Measurements from ENCODE around the gene APCDD1. TPM values are rescaled to one million over a fixed set of nuclear protein-coding genes. Genes with fewer than 3 reads are reported as not detected.

The APCDD1 gene
- total RNA-seq, 3 donors from 2014 or later (not counting 1 experiment from before 2014, with no cell fraction given) = 0.13 TPM; not detected in 2

- WGBS (ENCODE audit: insufficient coverage) = 30% methylated on average over 19 of the region's 20 CpGs
Observed at GRCh38 chr18:10482985-10483949, 28.8 kb downstream of the APCDD1 start.

GRCh38 chr18:10485475-10485874 is 31.0 kb downstream of the APCDD1 start:
- TF ChIP-seq CTCF (IDR thresholded peaks at IDR 0.05) = no peak
- Histone ChIP-seq H3K4me3 (ENCODE audit: low read length) (no peak overlapping the region), H3K9me3 (ENCODE audit: control insufficient read depth, insufficient read depth, low read length) (no peaks in the 10 kb centered on the region), H3K4me1 (ENCODE audit: control insufficient read depth, insufficient read depth, low read length) (peaks cover 19% of the 10 kb centered on the region), H3K27me3 (ENCODE audit: control insufficient read depth, insufficient read depth, low read length) (no peaks in the 10 kb centered on the region), H3K36me3 (ENCODE audit: control insufficient read depth, insufficient read depth, low read length) (no peaks in the 10 kb centered on the region), H3K27ac (ENCODE audit: low read length) (no peak overlapping the region)
- ATAC-seq (no peak), DNase-seq (no peak)
- no peak overlapping the region for H3K4me3 Mint-ChIP-seq
- peaks cover 4 to 11% of the 10 kb centered on the region in 2 donors for H3K4me1 Mint-ChIP-seq
- intact Hi-C loops (cut with micrococcal nuclease) = no loop called here
- H3K36me3 Mint-ChIP-seq = no peaks in the 10 kb centered on the region
- H3K27ac Mint-ChIP-seq = no peak overlapping the region
- H3K27me3 Mint-ChIP-seq (ENCODE audit: low read depth in 2 of 2) = peaks cover 0 to 6% of the 10 kb centered on the region in 2 donors
- no peaks in the 10 kb centered on the region for H3K9me3 Mint-ChIP-seq
- WGBS (ENCODE audit: insufficient coverage) = 87% methylated on average over 20 of the region's 20 CpGs

More at GRCh38 chr18:10482985-10483949, 28.8 kb downstream of the APCDD1 start:
- Histone ChIP-seq H3K36me3 (ENCODE audit: control insufficient read depth, insufficient read depth, low read length) (no peaks in the 10 kb centered on the region), H3K27ac (ENCODE audit: low read length) (no peak overlapping the region), H3K4me3 (ENCODE audit: low read length) (no peak overlapping the region), H3K9me3 (ENCODE audit: control insufficient read depth, insufficient read depth, low read length) (no peaks in the 10 kb centered on the region), H3K4me1 (ENCODE audit: control insufficient read depth, insufficient read depth, low read length) (peaks cover 22% of the 10 kb centered on the region), H3K27me3 (ENCODE audit: control insufficient read depth, insufficient read depth, low read length) (no peaks in the 10 kb centered on the region)
- H3K36me3 Mint-ChIP-seq = no peaks in the 10 kb centered on the region
- H3K9me3 Mint-ChIP-seq = no peaks in the 10 kb centered on the region
- DNase-seq (no peak), ATAC-seq (no peak)
- H3K27me3 Mint-ChIP-seq (ENCODE audit: low read depth in 2 of 2) = peaks cover 0 to 16% of the 10 kb centered on the region in 2 donors
- H3K4me3 Mint-ChIP-seq = no peak overlapping the region
- intact Hi-C loops (cut with micrococcal nuclease) = no loop called here
- H3K27ac Mint-ChIP-seq = no peak overlapping the region
- TF ChIP-seq CTCF (IDR thresholded peaks at IDR 0.05) = no peak
- peaks cover 0 to 7% of the 10 kb centered on the region in 2 donors for H3K4me1 Mint-ChIP-seq

GRCh38 chr18:10486362-10486761 is 31.9 kb downstream of the APCDD1 start:
- no peaks in the 10 kb centered on the region for H3K36me3 ChIP-seq (ENCODE audit: control insufficient read depth, insufficient read depth, low read length)

More at GRCh38 chr18:10486362-10486761, 31.9 kb downstream of the APCDD1 start:
- TF ChIP-seq CTCF (IDR thresholded peaks at IDR 0.05) = no peak
- DNase-seq (no peak), ATAC-seq (no peak)
- intact Hi-C loops (cut with micrococcal nuclease) = no loop called here
- no peak overlapping the region for H3K27ac ChIP-seq (ENCODE audit: low read length)
- Mint-ChIP-seq H3K4me3 (no peak overlapping the region), H3K27me3 (ENCODE audit: low read depth in 2 of 2) (peaks cover 0 to 6% of the 10 kb centered on the region in 2 donors), H3K9me3 (no peaks in the 10 kb centered on the region), H3K36me3 (no peaks in the 10 kb centered on the region), H3K27ac (no peak overlapping the region), H3K4me1 (peaks cover 9 to 18% of the 10 kb centered on the region in 2 donors)
- no peaks in the 10 kb centered on the region for H3K27me3 ChIP-seq (ENCODE audit: control insufficient read depth, insufficient read depth, low read length)
- H3K4me1 ChIP-seq (ENCODE audit: control insufficient read depth, insufficient read depth, low read length) = peaks cover 19% of the 10 kb centered on the region
- H3K4me3 ChIP-seq (ENCODE audit: low read length) = no peak overlapping the region
- no peaks in the 10 kb centered on the region for H3K9me3 ChIP-seq (ENCODE audit: control insufficient read depth, insufficient read depth, low read length)
- 36% methylated on average over 3 of the region's 3 CpGs for WGBS (ENCODE audit: insufficient coverage)

Data from natural killer cell (primary cell).